Activated naive CD4-positive, alpha-beta T cell treated with anti-CD3 and anti-CD28 coated beads for 36 hours (primary cell): Measurements from ENCODE around the gene AOC1. TPM values are rescaled to one million over a fixed set of nuclear protein-coding genes. Genes with fewer than 3 reads are reported as not detected.
"Not testable (repeated sequence)": the region's sequence is repeated elsewhere in the genome, so short reads cannot be mapped to it uniquely, and the experiment has no call there.

Experiments
- CTCF ChIA-PET: fragments of 350-600 bp; sonication (Branson Sonifier 250); formaldehyde crosslinking; loops from one replicate; lab custom pipeline; 2021; ENCODE audit warnings: antibody characterized with exemption; lab: Charles Lee
- DNase-seq: peaks from one replicate; pipeline ENCODE4 v3.0.0-alpha.2; 2020
- H3K27ac Mint-ChIP-seq: one replicate; pipeline ENCODE4 v1.8.0; 2021; ENCODE audit warnings: mild to moderate bottlenecking, mixed read lengths
- H3K27me3 Mint-ChIP-seq: one replicate; pipeline ENCODE4 v1.8.0; 2021; ENCODE audit warnings: low read depth, mixed read lengths
- H3K36me3 Mint-ChIP-seq: one replicate; pipeline ENCODE4 v1.8.0; 2021; ENCODE audit warnings: low read depth, mixed read lengths
- H3K4me1 Mint-ChIP-seq: one replicate; pipeline ENCODE4 v1.8.0; 2021; ENCODE audit warnings: low read depth, mixed read lengths
- H3K4me3 Mint-ChIP-seq: one replicate; pipeline ENCODE4 v1.8.0; 2021; ENCODE audit warnings: mild to moderate bottlenecking, moderate library complexity, mixed read lengths
- H3K9me3 Mint-ChIP-seq: one replicate; pipeline ENCODE4 v1.8.0; 2021; ENCODE audit warnings: mixed read lengths
- intact Hi-C: fragments of 100-400 bp; cut with micrococcal nuclease; formaldehyde crosslinking; loops from one replicate; pipeline ENCODE4 v1.15.1; 2023
- total RNA-seq, 2 experiments: library from RNA; stranded (reverse); gene quantifications; one replicate each; pipeline ENCODE4 v1.2.3, GENCODE V29; 2021

Gene AOC1
- total RNA-seq, 2 experiments from 2014 or later, result not detected

DNA sequence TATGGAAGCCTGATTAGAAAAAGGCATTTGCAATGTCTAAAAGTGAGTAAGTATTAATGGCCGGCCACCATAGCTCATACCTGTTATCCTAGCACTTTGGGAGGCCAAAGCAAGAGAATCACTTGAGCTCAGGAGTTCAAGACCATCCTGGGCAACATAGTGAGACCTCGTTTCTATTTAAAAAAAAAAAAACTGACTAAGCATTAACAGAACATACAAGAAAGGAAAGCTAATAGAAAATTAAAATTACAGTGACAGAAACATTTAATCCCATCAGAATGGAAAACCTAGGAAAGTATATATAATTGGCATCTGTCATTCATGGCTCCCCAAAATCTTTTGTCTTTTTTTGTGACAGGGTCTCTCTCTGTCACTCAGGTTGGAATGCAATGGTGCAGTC is 55.9 kb downstream of the AOC1 start:
- Mint-ChIP-seq H3K27ac (no peak overlapping the region), H3K36me3 (no peaks in the 10 kb centered on the region), H3K9me3 (no peaks in the 10 kb centered on the region), H3K27me3 (peaks cover 3% of the 10 kb centered on the region), H3K4me1 (peaks cover 10% of the 10 kb centered on the region), H3K4me3 (no peak overlapping the region)
- intact Hi-C loops, result no loop called here
- no peak for DNase-seq
- CTCF ChIA-PET, result interaction anchor here (0.7 to 4.4 kb wide), 5 partner anchors 9 to 80 kb away, joined by 3 to 22 read pairs (median 4); no protein-coding TSS in a partner anchor

DNA sequence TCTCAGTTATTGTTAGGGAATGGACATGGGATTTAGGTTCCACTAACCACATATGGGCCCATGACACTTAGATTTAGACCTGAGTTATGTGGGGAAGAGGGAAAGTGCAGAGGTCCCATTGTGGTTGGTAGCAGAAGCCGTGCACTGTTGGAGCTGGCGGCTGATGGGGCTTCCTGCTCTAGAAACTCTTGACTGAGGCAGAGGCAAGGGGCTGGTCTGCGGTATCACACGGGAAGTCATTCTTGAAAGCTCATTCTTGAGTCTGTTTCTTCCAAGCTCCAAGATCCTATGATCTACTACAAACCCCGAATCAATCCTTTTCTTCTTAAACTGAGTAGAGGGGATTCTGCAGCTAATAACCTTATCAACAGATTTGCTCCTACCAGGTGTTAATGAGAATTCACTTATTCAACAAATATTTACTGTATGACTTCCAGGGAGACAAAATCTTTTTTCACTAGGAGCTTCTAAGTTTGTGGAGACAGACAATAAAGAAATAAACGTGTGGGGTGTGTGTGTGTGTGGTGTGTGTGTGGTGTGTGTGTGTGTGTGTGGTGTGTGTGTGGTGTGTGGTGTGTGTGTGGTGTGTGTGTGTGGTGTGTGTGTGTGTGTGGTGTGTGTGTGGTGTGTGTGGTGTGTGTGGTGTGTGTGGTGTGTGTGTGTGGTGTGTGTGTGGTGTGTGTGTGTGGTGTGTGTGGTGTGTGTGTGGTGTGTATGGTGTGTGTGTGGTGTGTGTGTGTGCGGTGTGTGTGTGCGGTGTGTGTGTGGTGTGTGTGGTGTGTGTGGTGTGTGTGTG is 57.1 kb downstream of the AOC1 start:
- intact Hi-C loops, result no loop called here
- DNase-seq, result peak; percentile 73
- Mint-ChIP-seq H3K9me3 (no peaks in the 10 kb centered on the region), H3K4me3 (no peak overlapping the region), H3K36me3 (no peaks in the 10 kb centered on the region), H3K27ac (no peak overlapping the region), H3K27me3 (no peaks in the 10 kb centered on the region), H3K4me1 (peaks cover 8% of the 10 kb centered on the region)
- CTCF ChIA-PET, result interaction anchor here (0.6 to 4.4 kb wide), 5 partner anchors 11 to 247 kb away, joined by 3 to 22 read pairs (median 4); no protein-coding TSS in a partner anchor

DNA sequence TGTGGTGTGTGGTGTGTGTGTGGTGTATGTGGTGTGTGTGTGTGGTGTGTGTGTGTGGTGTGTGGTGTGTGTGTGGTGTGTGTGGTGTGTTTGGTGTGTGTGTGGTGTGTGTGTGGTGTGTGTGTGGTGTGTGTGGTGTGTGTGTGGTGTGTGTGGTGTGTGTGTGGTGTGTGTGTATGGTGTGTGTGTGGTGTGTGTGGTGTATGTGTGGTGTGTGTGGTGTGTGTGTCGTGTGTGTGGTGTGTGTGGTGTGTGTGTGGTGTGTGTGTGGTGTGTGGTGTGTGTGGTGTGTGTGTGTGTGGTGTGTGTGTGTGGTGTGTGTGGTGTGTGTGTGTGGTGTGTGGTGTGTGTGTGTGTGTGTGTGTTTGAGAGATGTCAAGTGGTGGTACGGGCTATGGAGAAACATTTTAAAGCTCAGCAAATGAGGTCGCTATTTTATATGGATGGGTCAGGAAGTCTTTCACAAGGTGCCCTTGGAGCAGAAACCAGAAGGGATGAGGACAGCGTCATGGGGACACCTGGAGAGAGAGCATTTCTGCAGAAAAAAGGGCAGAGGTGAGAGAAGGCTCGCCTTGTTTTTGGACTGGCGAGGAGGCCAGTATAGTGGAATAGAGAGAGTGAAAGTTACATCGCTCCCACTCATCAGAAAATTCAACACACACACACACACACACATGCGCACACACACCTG is 58.1 kb downstream of the AOC1 start:
- DNase-seq, H3K4me1 Mint-ChIP-seq, H3K36me3 Mint-ChIP-seq, H3K4me3 Mint-ChIP-seq, H3K9me3 Mint-ChIP-seq, H3K27ac Mint-ChIP-seq, intact Hi-C loops, H3K27me3 Mint-ChIP-seq: not testable (repeated sequence)
- CTCF ChIA-PET, result interaction anchor here (0.6 to 2.4 kb wide), 3 partner anchors 10 to 34 kb away, joined by 4 to 16 read pairs (median 4); no protein-coding TSS in a partner anchor

DNA sequence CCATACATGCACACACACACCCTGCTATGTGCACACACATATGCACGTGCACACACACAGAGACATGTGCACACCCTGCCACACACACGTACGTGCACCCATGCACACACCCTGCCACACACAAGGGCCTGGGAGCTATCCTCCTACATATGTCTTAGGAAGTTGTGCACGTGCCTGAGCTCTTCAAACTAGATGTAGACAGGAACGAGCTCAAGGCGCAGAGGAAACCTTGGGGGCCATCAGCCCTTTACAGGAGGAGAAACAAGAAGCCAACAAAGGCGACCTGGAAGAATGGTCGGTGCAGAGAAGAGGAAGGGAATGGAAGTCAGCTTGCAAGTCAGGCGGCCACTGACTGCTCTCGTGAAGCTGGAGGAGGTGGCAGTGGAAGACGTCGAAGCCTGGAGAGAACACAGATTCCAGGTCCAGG is 58.7 kb downstream of the AOC1 start:
- H3K36me3 Mint-ChIP-seq, result no peaks in the 10 kb centered on the region
- H3K27ac Mint-ChIP-seq, result no peak overlapping the region
- intact Hi-C loops, result no loop called here
- H3K27me3 Mint-ChIP-seq, result peaks cover 4% of the 10 kb centered on the region
- peaks cover 8% of the 10 kb centered on the region for H3K4me1 Mint-ChIP-seq
- DNase-seq, result no peak
- CTCF ChIA-PET, result interaction anchor here (1.0 to 2.4 kb wide), 2 partner anchors 13 to 35 kb away, joined by 4 to 16 read pairs; no protein-coding TSS in a partner anchor
- H3K9me3 Mint-ChIP-seq, result no peaks in the 10 kb centered on the region
- no peak overlapping the region for H3K4me3 Mint-ChIP-seq

Other genes with a start within 250 kb of the AOC1 start
- 10 to 100 TPM; 19.2 to 20.7 TPM for gene GIMAP6, start 220.1 kb upstream of the AOC1 start, total RNA-seq
- 10 to 100 TPM; 45.0 to 49.5 TPM for gene GIMAP2, start 166.8 kb upstream of the AOC1 start, total RNA-seq
- 1 to 10 TPM; 5.1 to 5.3 TPM for gene GIMAP1, start 135.9 kb upstream of the AOC1 start, total RNA-seq
- 10 to 100 TPM; 32.1 to 32.3 TPM for gene GIMAP5, start 115.1 kb upstream of the AOC1 start, total RNA-seq
- not detected for gene TMEM176B, start 52.2 kb upstream of the AOC1 start, total RNA-seq
- gene TMEM176A, start 51.7 kb upstream of the AOC1 start, total RNA-seq, result not detected
- gene KCNH2, start 125.8 kb downstream of the AOC1 start, total RNA-seq, result under 1 TPM; 0.17 to 0.19 TPM
- 1 to 10 TPM; 7.1 to 9.2 TPM for gene NOS3, start 138.5 kb downstream of the AOC1 start, total RNA-seq
- 1 to 10 TPM; 2.8 to 4.0 TPM for gene ATG9B, start 172.0 kb downstream of the AOC1 start, total RNA-seq
- 10 to 100 TPM; 41.3 to 47.8 TPM for gene ABCB8, start 175.9 kb downstream of the AOC1 start, total RNA-seq
- 1 to 10 TPM; 6.8 to 7.9 TPM for gene ASIC3, start 196.0 kb downstream of the AOC1 start, total RNA-seq
- gene CDK5, start 205.4 kb downstream of the AOC1 start, total RNA-seq, result 10 to 100 TPM in 1 of 2 experiments, 1 to 10 TPM in 1; 10.0 to 10.1 TPM
- gene SLC4A2, start 207.1 kb downstream of the AOC1 start, total RNA-seq, result 10 to 100 TPM; 25.6 to 29.7 TPM
- gene FASTK, start 228.3 kb downstream of the AOC1 start, total RNA-seq, result 10 to 100 TPM; 43.6 to 45.7 TPM
- gene TMUB1, start 231.0 kb downstream of the AOC1 start, total RNA-seq, result 10 to 100 TPM; 30.2 to 35.0 TPM
- 10 to 100 TPM; 16.7 to 17.7 TPM for gene AGAP3, start 234.0 kb downstream of the AOC1 start, total RNA-seq